ENCODE data around the gene RABGEF1.

DNA sequence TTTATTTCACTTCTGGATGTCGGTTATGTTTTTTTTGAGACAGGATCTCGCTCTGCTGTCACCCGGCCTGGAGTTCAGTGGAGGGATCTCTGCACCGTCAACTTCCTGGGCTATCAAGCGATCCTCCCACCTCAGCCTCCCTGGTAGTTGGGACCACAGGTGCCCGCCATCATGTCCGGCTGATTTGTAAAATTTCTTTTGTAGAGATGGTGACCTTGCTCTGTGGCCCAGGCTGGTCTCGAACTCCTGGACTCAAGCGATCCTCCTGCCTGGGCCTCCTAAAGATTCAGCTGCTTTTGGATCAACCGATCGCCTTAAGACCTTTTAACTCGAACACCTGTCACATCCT, 606 bp upstream of the RABGEF1 start:
- TF ChIP-seq, protein P1, sequence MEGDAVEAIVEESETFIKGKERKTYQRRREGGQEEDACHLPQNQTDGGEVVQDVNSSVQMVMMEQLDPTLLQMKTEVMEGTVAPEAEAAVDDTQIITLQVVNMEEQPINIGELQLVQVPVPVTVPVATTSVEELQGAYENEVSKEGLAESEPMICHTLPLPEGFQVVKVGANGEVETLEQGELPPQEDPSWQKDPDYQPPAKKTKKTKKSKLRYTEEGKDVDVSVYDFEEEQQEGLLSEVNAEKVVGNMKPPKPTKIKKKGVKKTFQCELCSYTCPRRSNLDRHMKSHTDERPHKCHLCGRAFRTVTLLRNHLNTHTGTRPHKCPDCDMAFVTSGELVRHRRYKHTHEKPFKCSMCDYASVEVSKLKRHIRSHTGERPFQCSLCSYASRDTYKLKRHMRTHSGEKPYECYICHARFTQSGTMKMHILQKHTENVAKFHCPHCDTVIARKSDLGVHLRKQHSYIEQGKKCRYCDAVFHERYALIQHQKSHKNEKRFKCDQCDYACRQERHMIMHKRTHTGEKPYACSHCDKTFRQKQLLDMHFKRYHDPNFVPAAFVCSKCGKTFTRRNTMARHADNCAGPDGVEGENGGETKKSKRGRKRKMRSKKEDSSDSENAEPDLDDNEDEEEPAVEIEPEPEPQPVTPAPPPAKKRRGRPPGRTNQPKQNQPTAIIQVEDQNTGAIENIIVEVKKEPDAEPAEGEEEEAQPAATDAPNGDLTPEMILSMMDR (IDR thresholded peaks at IDR 0.05; ENCODE audit: low read depth, low read length), result no peak
- no peak for TF ChIP-seq EZH2phosphoT487 (IDR thresholded peaks at IDR 0.05; ENCODE audit: low read depth)
